Body of pancreas (tissue), 4 donors: ENCODE data around the gene VPS41. TPM values are rescaled to one million over a fixed set of nuclear protein-coding genes. Genes with fewer than 3 reads are reported as not detected.

ENCODE experiments used
- ATAC-seq: fragments of 150-250 bp; one replicate; pipeline ENCODE4 v1.9.1; 2016
- DNase-seq, 4 donors: peaks; one replicate each; pipeline ENCODE4 v3.0.0-alpha.2; 2019
- H3K27ac ChIP-seq, 4 donors: fragments of 200-600 bp; sonication (generic); 1 replicate in 3 of 4; 2 replicates in 1 of 4; pipeline versions ENCODE4 v1.5.1 to v1.6.1; 2016 to 2019; ENCODE audit warnings: mild to moderate bottlenecking in 1 of 4, mixed read lengths in 1 of 4, moderate library complexity in 1 of 4
- H3K27me3 ChIP-seq, 2 donors: fragments of 200-600 bp; sonication (generic); one replicate each; pipeline ENCODE4 v1.6.0; 2016; ENCODE audit warnings: mild to moderate bottlenecking in 1 of 2
- H3K36me3 ChIP-seq, 2 donors: fragments of 200-600 bp; sonication (generic); replicated peaks in 1 of 2; 2 replicates each; pipeline ENCODE4 v1.5.1; 2016; ENCODE audit warnings: low read depth in 2 of 2; ENCODE audit not compliant: insufficient read depth in 1 of 2
- H3K4me1 ChIP-seq: fragments of 200-600 bp; sonication (generic); one replicate; pipeline ENCODE4 v1.6.0; 2016
- H3K4me3 ChIP-seq, 2 donors: fragments of 200-600 bp; sonication (generic); 1 replicate in 1 of 2; 2 replicates in 1 of 2; pipeline ENCODE4 v1.5.1; 2016 to 2019
- H3K9me3 ChIP-seq, 3 donors: fragments of 200-600 bp; sonication (generic); 1 replicate in 2 of 3; 2 replicates in 1 of 3; pipeline ENCODE4 v1.5.1; 2016
- CTCF ChIP-seq, 7 experiments: fragments of 450-650 bp in 4 of 7; fragments of 200-600 bp in 3 of 7; sonication (generic) in 3 of 7; IDR thresholded peaks; one replicate each; pipeline ENCODE4 v1.5.1; 2016 to 2019; ENCODE audit warnings: antibody characterized with exemption in 7 of 7
- POLR2A ChIP-seq, 3 donors: fragments of 450-650 bp; IDR thresholded peaks; one replicate each; pipeline ENCODE4 v1.6.1; 2016; ENCODE audit warnings: antibody characterized with exemption in 3 of 3, mild to moderate bottlenecking in 2 of 3
- WGBS, 2 donors: methylation state at CpG; one replicate each; pipeline ENCODE4 v1.1.5; 2017; 5-methylcytosine and 5-hydroxymethylcytosine counted together
- intact Hi-C: fragments of 100-400 bp; cut with DNase I; formaldehyde crosslinking; loops from one replicate; pipeline ENCODE4 v1.15.1; 2023
- total RNA-seq, 2 donors: library from RNA; depleted of rRNA; stranded (reverse); fragments of >200 nt; gene quantifications; one replicate each; pipeline ENCODE4 v1.1.0, GENCODE V29; 2016

The VPS41 gene
- total RNA-seq = 10 to 100 TPM; 18.1 to 53.2 TPM

GRCh38 chr7:38908759-38909335, at the start of gene VPS41:
TSS of gene VPS41 (minus strand) at chr7:38909191. CDS start at chr7:38909174, 17 bp downstream.
- intact Hi-C loops = no loop called here
- ATAC-seq = peak; percentile 98
- Histone ChIP-seq H3K36me3 (no peaks in the 10 kb centered on the region), H3K9me3 (no peaks in the 10 kb centered on the region), H3K4me1 (peaks cover 20% of the 10 kb centered on the region), H3K4me3 (peak within 1 kb of the TSS; percentile 67 to 71), H3K27me3 (no peaks in the 10 kb centered on the region), H3K27ac (peak within 1 kb of the TSS; percentile 42 to 77 (median 58))
- peak; percentile 85 to 91 (median 87) for DNase-seq
- 0 to 1% methylated on average over 16 to 20 of the region's 20 CpGs for WGBS, 2 donors
- TF ChIP-seq POLR2A (IDR thresholded peaks at IDR 0.05) (peak; percentile 21 to 72 (median 71)), CTCF (IDR thresholded peaks at IDR 0.05) (no peak)

- DNase-seq (no peak), ATAC-seq (no peak)
- no peaks in the 10 kb centered on the region for H3K27me3 ChIP-seq
- H3K4me1 ChIP-seq = no peaks in the 10 kb centered on the region
- WGBS, 2 donors = 74 to 81% methylated on average over 5 of the region's 5 CpGs
- TF ChIP-seq CTCF (IDR thresholded peaks at IDR 0.05) = no peak
- no peak for TF ChIP-seq POLR2A (IDR thresholded peaks at IDR 0.05)
- no peak overlapping the region for H3K4me3 ChIP-seq
- H3K9me3 ChIP-seq = no peaks in the 10 kb centered on the region
- intact Hi-C loops = no loop called here
- no peaks in the 10 kb centered on the region for H3K36me3 ChIP-seq
- no peak overlapping the region for H3K27ac ChIP-seq
Measured at GRCh38 chr7:38955892-38956291, 46.9 kb upstream of the VPS41 start.

GRCh38 chr7:38953971-38954370, 45.0 kb upstream of the VPS41 start:
- Histone ChIP-seq H3K36me3 (no peaks in the 10 kb centered on the region), H3K9me3 (no peaks in the 10 kb centered on the region), H3K27me3 (no peaks in the 10 kb centered on the region), H3K4me1 (no peaks in the 10 kb centered on the region), H3K4me3 (no peak overlapping the region), H3K27ac (no peak overlapping the region)
- intact Hi-C loops = no loop called here
- TF ChIP-seq CTCF (IDR thresholded peaks at IDR 0.05) (no peak), POLR2A (IDR thresholded peaks at IDR 0.05) (no peak)
- DNase-seq (no peak), ATAC-seq (no peak)
- 46 to 55% methylated on average over 4 of the region's 4 CpGs for WGBS, 2 donors

GRCh38 chr7:38953227-38953626, 44.2 kb upstream of the VPS41 start:
- intact Hi-C loops = no loop called here
- no peaks in the 10 kb centered on the region for H3K36me3 ChIP-seq
- H3K27me3 ChIP-seq = no peaks in the 10 kb centered on the region
- H3K27ac ChIP-seq = no peak overlapping the region
- H3K4me3 ChIP-seq = no peak overlapping the region
- TF ChIP-seq POLR2A (IDR thresholded peaks at IDR 0.05) = no peak
- no peak for TF ChIP-seq CTCF (IDR thresholded peaks at IDR 0.05)
- DNase-seq (no peak), ATAC-seq (no peak)
- WGBS, 2 donors = 88 to 100% methylated on average over 1 of the region's 1 CpG
- no peaks in the 10 kb centered on the region for H3K4me1 ChIP-seq
- H3K9me3 ChIP-seq = no peaks in the 10 kb centered on the region

- DNase-seq (no peak), ATAC-seq (no peak)
- 75 to 79% methylated on average over 6 of the region's 6 CpGs for WGBS, 2 donors
- Histone ChIP-seq H3K9me3 (no peaks in the 10 kb centered on the region), H3K27me3 (no peaks in the 10 kb centered on the region), H3K4me1 (no peaks in the 10 kb centered on the region), H3K36me3 (no peaks in the 10 kb centered on the region), H3K27ac (no peak overlapping the region), H3K4me3 (no peak overlapping the region)
- TF ChIP-seq CTCF (IDR thresholded peaks at IDR 0.05) = no peak
- TF ChIP-seq POLR2A (IDR thresholded peaks at IDR 0.05) = no peak
- intact Hi-C loops = no loop called here
Measured at GRCh38 chr7:38951213-38951612, 42.2 kb upstream of the VPS41 start.
